Skin epidermis (tissue), 12 donors: Measurements from ENCODE around the gene NEDD4.
"Not testable (repeated sequence)": the region's sequence is repeated elsewhere in the genome, so short reads cannot be mapped to it uniquely, and the experiment has no call there.

Experiments used
- H3K27ac ChIP-seq, 21 experiments: fragments of 200-600 bp; sonication (generic) in 11 of 21; one replicate each; pipeline ENCODE4 v1.5.0; 2020; ENCODE audit warnings: mild to moderate bottlenecking in 3 of 21, inconsistent platforms in 2 of 21, moderate library complexity in 2 of 21
- H3K4me3 ChIP-seq, 7 experiments: fragments of 200-600 bp; sonication (generic) in 2 of 7; one replicate each; pipeline ENCODE4 v1.5.0; 2020; ENCODE audit warnings: inconsistent platforms in 2 of 7, mild to moderate bottlenecking in 2 of 7, moderate library complexity in 1 of 7

The NEDD4 gene

DNA sequence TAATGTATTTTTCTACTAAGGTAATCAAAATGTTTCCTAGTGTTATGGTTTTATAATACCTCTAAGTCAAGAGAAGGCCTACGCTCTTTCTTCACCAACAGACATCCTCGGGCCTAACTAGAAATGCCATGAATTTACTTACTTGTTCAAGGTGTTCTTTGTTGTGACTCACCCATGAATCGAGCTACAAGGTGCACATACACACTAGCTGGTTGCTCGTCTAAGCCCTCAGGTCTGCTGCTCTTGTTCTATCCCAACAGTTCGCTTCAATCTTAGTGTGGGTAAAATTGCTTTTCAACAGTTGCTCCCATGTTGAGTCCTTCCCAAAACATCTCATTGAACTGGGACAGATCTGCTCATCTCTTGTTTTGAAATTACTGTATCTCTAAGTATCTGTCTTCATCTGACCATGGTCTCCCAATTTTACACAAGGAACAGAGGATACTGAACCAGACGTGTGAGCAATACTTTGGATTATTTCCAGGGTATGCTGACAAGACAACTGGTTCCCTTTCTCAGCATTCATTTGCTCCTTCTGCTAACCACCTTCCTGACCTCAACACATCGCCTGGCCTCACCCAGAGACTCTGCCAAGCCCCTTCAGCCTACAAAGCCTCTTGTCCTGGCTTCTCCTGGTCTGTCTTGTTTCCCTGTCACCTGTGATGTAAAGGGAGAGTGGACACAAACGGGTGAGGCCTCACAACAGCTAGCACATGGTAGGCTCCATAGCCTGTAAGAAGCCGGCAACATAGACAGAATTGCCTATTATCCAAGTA is 84.2 kb downstream of the NEDD4 start:
- Histone ChIP-seq H3K4me3 (no peak overlapping the region), H3K27ac (peak overlapping the region in 5 of 21 experiments; percentile 7 to 68 (median 41))

DNA sequence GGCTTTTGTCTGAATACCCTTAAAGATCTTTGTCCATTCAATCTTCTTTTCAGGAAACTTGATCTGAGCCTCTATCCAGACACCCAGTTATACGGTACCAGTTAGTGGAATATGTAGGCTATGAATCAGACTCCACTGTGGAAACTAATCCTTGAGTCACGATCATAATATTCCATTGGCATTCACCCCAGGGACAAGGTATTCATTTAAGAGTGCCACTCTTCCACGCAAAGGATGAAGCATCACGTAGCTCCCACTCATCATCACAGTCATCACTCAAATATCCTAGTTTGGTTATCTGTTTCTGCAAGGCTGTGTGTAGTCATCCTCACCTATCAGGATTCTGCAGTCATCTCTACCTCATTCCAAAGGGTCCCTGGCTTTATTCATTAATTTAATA is 85.6 kb downstream of the NEDD4 start:
- Histone ChIP-seq H3K27ac (peak overlapping the region in 4 of 21 experiments; percentile 7 to 46 (median 33)), H3K4me3 (no peak overlapping the region)

DNA sequence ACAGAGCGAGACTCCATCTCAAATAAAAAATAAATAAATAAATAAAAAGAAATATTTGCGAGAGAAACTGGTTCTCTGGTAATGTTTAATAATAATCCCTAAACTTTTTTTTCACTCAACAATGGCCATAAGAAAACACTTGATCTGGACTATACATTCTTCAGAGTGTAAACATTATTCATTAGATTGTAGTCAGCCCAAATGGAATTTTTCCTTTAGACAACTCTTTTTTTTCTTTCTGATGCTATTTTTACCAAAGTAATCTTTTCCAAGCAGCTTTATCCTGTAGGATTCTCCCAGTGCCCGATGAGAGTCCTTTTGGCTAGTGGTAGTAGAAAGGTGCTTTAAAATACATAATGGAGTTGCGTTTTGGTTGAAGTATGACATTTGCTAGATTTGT is 90.4 kb downstream of the NEDD4 start:
- Histone ChIP-seq H3K4me3 (no peak overlapping the region), H3K27ac (no peak overlapping the region)

DNA sequence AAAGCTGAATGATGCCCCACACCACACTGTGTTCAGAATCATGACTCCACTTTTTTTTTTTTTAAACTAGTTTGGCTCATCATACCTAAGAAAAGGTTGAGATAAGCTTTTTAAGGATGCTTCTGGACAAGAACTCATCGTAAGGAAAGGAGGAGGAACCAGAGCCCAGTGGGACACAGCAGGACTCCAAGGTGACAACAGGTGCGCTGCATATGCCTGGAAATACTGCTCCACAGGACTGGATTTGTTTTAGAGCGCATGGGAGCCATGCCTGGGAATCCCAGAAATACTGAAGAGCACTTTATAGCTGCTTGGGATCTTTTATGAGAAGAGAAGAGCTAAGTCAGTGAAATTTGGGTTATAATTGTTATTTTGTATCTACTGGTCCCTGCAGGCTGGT is 93.4 kb downstream of the NEDD4 start:
- H3K27ac ChIP-seq: no peak overlapping the region
- H3K4me3 ChIP-seq: no peak overlapping the region

DNA sequence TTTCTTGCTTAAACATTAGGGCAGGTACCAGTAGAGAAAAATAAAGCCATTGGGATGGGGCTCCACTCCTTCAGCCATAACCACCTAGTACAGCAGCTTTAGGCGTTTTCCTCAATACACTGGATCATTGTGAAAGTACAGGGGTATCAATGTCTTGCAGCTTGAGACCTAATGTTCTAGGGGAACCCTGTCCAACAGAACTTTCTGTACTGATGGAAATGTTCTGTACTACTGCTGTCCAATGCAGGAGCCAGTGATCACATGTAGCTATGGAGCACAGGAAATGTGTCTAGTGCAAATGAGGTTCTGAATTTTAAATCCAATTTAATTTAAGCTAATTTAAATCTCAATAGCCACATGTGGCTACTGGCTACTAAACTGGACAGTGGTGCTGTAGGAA is 93.9 kb downstream of the NEDD4 start:
- no peak overlapping the region for H3K27ac ChIP-seq
- H3K4me3 ChIP-seq: no peak overlapping the region

DNA sequence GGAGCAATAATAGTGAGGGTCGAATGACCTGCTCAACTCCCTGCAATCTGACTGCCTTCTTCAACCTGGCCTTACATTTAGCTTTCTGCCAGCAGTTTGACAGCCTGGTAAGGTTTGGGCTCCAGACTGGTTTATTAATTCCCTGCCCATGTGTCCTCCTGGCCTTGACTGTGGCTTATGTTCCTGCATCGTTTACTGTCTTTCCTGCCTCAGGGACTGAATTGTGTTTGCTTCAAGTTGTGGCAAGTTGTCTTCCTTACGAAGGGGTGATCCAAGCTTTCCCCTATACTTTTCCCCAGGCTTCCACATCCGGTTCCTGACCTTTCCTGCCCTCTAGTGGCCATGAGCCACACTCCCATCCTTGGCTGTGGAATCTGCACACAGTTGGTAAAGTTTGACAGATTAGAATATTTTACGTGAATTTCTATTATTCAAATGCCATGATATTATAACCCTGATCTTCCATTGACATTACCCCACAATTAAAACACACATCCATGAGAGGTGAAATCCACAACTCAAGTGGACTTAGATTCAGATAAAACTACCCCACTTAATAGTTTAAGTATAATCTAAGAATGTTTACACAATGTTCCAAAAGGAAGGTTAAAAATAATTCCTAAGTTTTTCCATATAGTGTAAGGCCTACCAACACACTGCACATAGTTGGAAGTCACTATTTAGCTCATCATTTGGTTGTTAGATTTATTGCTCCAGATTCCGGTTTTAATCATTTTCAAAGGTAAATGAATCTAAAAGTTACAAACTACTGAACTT is 95.7 kb downstream of the NEDD4 start:
- H3K27ac ChIP-seq: peak overlapping the region in 9 of 21 experiments; percentile 4 to 72 (median 35)
- H3K4me3 ChIP-seq: no peak overlapping the region

DNA sequence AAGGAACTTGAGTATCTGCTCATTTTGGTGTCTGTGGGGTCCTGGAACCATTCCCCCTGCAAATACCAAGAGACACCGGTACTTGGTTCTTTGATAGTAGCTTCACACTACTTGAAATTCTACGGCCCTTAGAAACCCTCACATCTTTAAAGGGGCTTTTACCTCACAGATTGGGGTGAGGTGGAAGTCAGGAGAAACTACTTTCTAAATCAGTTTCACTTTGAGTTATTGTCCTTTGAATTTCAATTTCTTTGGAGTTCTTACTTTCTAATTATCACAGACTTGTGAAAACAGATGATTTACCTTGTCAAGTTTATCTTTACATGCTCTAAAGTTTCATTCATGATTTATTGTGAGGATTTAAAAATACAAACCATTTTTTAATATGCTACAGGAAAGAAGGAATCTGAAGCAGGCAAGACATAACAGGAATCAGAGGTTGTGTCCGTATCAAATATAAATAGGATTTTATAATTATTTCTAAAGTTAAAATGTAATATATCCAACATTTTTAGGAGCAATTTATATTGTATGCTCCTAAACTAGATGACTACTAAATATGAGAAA is 98.9 kb downstream of the NEDD4 start:
- H3K4me3 ChIP-seq: no peak overlapping the region

DNA sequence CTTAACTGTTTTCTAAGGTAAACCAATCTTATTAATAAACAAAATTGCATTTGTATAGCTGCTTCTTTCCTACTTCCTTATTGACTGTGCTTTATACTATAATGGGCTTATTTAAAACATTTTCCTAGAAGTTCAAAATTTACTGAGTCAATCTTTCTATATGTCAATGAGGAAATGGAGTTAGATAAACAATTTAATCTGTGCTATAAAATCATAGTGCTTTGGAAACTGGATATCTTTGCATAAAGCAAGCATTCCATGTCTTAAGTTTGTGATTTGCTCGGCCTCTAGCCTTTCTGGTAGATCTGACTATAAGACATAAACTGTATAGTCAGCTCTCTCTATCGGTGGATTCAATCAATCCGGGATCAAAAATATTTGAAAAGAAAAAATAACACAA is 99.6 kb downstream of the NEDD4 start:
- peak overlapping the region in 1 of 21 experiments; percentile 48 for H3K27ac ChIP-seq
- H3K4me3 ChIP-seq: no peak overlapping the region

More for the DNA sequence above, 98.9 kb downstream of the NEDD4 start:
- H3K27ac ChIP-seq: peak overlapping the region in 4 of 21 experiments; percentile 3 to 60 (median 37)

DNA sequence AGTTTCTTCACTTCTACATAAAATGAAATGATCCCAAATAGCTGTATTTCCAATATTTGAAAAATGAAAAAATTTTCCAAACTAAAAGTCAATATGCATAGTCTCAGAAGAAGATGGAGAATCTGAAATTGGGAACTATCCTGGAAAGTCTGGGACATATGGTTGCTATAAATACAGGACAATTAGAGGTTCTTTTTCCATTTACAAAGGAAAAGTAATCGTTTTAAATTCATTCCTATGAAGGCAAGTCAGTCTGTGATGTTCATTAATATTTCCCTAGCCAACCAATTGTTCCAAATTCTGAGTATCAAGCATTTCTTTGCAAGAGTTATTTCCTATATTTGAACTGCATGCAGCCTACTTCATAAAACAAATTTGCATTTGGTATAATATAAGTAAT is 102.2 kb downstream of the NEDD4 start:
- no peak overlapping the region for H3K27ac ChIP-seq

DNA sequence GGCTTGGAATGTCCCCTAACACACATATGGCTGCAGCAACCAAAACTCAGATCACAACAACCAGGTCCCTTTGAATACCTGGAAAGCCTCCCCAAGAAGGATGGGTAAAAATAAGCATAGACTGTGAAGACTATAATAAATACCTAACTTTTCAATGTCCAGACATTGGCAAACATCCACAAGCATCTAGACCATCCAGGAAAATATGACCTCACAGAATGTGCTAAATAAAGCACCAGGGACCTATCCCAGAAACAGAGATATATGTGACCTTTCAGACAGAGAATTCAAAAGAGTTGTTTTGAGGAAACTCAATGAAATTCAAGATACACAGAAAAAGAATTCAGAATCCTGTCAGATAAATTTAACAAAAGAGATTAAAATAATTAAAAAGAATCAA is 109.2 kb downstream of the NEDD4 start:
- Histone ChIP-seq H3K4me3 (no peak overlapping the region), H3K27ac (no peak overlapping the region)

More for the DNA sequence above, 102.2 kb downstream of the NEDD4 start:
- H3K4me3 ChIP-seq: no peak overlapping the region

DNA sequence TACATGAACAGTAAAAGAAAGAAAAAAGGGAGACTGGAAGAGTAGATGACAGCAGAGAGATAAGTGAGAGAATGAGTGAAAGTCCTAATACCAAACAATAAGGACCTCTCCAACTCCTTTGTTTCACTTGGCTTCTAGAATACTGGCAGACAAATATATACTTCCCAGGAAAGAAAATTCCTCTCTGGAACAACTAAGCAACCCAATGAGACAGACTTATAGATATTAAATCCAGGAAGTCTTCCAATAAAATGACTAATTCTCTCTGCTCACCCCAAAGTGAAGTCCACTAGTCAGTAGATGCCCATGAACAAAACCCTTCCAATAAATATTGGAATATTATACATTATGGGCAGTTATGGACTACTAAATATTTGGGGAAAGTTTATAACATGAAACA is 114.2 kb downstream of the NEDD4 start:
- no peak overlapping the region for H3K4me3 ChIP-seq
- no peak overlapping the region for H3K27ac ChIP-seq

DNA sequence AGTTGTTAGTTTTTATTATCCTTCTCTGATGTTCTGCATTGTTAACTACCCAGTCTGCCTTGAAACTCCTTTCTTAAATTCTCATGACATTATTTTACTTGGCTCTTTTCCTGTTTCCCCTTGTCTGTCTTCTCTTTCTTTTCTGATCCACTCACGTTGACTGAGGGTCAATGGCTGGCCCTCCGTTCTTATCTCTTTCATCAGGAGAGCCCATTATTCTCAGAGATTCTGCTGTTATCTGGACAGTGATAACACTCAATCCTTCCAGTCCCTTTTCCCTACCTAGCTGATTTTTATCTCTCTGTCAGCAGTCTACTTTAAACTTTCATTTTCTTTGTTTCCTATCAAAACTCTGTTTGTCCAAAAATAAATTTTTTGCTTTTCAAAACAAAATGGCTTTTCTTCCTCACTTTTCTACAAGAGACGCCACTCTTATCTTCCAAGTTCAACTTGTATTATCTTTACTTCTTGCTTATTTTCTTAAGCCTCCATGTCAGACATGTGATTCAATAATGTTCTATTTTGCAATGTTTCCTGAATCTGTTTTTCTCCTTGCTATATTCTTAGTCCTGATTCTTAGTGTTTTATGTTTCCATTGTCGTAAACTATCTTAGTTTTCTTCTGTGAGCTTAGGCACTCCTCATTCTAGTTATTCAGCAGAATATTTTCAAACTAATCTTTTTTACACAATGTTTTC is 120.2 kb downstream of the NEDD4 start:
- H3K4me3 ChIP-seq: no peak overlapping the region
- no peak overlapping the region for H3K27ac ChIP-seq

DNA sequence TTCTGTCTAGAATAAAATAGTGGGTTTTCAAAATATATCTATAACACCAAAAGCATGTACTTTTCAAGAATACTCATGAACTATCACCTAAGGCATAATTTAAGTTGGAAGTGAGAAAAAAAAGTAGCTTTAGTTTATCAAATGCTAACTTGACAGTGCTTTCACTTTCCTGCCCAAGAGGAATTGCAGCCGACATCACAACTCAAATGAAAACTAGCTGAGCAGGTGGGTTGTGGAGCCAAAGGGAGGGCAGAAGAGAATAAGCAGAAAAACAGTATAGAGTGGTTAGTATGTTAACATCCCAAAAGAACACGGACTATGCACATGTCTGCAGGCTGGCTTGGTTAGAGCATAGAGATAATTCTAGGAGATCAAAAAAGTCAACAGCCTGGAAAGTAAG is 120.9 kb downstream of the NEDD4 start:
- H3K4me3 ChIP-seq: no peak overlapping the region
- H3K27ac ChIP-seq: no peak overlapping the region

DNA sequence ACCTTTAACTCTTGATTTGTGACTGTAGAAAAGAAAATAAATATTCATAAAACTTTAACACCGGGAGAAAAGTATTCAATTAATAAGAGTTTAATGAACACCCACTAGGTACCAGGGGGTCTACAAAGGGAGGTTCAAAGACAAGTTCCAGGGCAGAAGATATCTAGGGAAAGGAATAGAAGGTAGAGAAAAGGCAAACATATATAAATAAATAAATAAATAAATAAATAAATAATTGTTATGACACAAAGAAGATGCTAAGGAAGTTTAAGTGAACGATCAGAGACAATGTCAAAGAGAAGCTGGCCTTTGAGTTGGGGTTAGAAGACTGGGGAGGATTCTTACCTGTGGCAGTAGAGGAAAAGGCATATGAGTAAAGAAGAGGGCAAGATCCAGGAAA is 123.8 kb downstream of the NEDD4 start:
- Histone ChIP-seq H3K4me3 (no peak overlapping the region), H3K27ac (no peak overlapping the region)

DNA sequence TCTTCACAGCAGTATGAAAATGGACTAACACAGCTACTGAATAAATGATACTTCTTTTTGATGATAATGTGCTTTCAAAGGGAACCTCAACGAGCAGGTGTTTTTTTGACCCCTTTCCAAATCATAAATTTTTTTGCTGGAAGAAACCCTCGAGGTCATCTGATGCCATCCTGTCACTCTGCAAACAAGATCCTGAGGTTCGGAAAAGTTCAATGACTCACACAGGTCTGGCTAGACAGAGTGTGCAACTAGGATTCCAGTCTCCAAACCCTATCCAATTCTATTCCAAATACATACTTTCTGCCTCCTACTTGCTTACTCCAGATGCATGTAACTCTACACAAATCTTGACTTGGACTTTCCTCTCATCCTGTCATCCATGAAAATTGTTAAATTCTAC is 124.7 kb downstream of the NEDD4 start:
- H3K27ac ChIP-seq: no peak overlapping the region
- H3K4me3 ChIP-seq: no peak overlapping the region

DNA sequence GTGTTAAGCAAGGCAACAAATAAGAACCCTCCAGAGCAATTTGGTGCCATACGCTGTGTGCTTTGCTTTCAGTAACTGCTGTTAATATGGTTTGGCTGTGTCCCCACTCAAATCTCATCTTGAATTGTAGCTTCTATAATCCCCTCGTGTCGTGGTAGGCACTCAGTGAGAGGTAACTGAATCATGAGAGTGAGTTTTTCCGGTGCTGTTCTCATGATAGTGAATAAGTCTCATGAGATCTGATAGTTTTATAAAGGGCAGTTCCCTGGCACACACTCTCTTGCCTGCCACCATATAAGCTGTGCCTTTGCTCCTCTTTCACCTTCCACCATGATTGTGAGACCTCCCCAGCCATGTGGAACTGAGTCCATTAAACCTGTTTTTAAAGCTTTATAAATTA is 125.1 kb downstream of the NEDD4 start:
- H3K27ac ChIP-seq, H3K4me3 ChIP-seq: not testable (repeated sequence)

DNA sequence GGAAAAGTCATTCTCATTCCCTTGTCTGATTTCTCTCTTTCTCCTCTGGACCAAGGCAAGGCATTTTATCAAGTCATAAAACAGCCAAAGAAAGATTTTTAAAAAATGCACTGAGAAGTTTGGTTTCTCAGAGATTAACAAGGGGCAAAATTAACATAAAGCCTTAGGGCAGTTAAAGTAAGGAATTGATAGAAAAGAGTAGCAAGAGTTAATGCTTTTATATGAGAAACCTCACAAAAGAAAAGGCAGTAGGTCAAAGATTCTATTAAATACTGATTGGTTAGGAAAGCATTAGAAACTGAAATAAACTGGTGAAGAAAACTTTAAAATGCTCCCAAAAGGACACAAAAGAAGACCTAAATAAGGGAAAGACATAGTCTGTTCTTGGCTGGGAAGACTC is 129.5 kb downstream of the NEDD4 start:
- Histone ChIP-seq H3K4me3 (no peak overlapping the region), H3K27ac (no peak overlapping the region)

DNA sequence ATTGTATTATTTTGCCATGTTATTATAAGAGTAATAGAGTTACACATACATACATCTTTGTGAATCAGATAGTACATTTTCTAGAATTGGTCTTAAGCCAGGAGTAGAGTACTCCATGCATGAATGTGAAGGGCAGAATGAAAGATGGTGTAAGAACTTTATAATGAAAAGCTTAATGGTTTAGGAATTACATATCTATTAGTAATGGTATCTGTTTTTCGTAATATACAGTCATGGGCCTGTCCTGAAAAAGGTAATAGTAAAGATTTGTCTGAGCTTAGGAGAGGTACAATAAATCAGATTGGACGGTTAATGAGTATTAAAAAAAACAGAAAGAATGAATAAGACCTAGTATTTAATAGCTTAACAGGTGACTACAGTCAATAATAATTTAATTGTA is 132.3 kb downstream of the NEDD4 start:
- H3K4me3 ChIP-seq: no peak overlapping the region
- H3K27ac ChIP-seq: no peak overlapping the region

DNA sequence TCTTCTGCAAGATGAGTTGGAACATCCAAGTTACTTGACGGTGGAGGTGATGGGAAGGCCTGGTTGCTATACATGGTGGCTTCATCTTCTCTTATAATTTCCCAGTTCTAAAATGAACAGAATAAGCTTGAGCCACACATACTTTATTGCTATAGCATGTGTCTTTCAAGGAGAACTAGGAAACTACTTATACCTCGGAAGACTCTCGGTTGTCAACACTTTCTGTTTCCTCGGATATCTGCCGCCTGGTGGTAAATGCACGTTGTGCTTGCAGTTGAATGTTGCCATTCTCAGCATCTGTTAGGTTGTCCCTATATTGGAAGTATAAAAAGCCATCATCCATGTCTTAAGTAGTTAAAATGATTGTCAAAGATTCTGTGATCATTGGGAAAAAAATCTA is 132.9 kb downstream of the NEDD4 start:
- no peak overlapping the region for H3K4me3 ChIP-seq
- H3K27ac ChIP-seq: no peak overlapping the region

DNA sequence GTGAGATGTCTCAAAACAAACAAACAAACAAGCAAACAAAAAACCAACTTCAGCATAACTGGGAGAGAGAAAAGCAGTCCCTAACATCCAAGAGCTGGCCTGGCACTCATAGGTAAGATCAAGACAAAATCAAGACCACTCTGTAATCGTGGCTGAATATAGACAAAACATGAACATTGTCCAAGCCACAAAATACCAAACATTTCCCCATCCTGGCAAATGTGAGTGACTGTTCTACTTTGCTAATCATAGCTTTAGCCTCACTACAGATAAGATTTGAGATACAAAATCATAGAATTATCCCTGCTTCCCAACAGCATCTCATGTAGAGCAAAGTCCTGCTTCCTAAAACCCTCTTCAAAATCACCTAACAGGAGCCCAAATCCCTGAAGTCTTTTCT is 133.7 kb downstream of the NEDD4 start:
- H3K4me3 ChIP-seq: no peak overlapping the region
- H3K27ac ChIP-seq: no peak overlapping the region
